Measurements from ENCODE around the gene CASP2. TPM values are rescaled to one million over a fixed set of nuclear protein-coding genes. Genes with fewer than 3 reads are reported as not detected.

The CASP2 gene
- total and polyA plus RNA-seq, 2 of the 13 experiments (the other 11 are each of a cell fraction or from before 2014, with no cell fraction given): 10.2 to 13.7 TPM

DNA sequence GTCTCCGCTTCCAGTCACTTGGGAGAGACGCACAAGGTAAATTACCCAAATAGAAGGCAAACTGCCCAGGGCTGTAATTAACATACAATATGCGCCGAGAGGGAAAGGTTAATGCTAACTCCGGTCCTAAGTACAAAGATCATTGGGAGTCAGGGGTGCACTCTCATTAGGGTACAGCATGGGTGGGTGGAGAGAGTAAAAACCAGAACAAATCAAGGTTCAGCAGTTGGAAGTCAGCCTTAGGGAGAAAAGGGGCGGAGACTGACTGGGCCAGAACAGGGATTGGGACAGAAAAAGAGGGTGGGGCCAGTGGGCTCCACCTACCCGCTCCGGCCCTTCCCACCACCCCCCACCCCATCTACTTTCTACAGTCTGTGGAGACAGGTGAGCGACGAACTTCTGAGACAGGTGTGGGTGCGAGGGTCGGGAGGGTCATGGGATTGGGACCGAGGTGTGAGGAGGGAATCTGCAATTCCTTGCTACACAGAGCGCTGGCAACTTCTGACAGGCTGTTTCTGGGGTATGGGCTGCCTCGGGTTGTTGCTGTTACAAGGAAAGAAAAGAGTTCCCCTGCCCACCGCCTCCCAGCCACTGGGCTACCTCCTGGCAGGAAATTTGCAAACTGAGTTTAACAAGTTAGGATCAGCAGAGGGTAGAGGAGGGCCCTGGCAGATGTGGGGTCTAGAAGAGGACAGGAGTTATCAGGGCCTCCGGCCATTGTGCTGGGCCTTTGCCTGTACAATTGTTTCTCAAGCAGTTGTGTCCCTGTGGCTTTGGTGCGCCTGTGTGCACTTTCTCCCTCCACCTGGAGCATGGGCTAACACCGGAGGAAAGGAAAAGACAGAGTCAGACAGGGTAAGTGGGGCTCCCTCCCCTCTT, 3.3 kb upstream of the CASP2 start, which contains the start of gene TMEM139 (continued):
- TF ChIP-seq, protein P1, sequence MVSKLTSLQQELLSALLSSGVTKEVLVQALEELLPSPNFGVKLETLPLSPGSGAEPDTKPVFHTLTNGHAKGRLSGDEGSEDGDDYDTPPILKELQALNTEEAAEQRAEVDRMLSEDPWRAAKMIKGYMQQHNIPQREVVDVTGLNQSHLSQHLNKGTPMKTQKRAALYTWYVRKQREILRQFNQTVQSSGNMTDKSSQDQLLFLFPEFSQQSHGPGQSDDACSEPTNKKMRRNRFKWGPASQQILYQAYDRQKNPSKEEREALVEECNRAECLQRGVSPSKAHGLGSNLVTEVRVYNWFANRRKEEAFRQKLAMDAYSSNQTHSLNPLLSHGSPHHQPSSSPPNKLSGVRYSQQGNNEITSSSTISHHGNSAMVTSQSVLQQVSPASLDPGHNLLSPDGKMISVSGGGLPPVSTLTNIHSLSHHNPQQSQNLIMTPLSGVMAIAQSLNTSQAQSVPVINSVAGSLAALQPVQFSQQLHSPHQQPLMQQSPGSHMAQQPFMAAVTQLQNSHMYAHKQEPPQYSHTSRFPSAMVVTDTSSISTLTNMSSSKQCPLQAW (CRISPR knock-in tag; IDR thresholded peaks at IDR 0.05): peak; percentile 45; the same call in 1 of the 2 replicates
- TF ChIP-seq SCMH1 (CRISPR knock-in tag; IDR thresholded peaks at IDR 0.05; ENCODE audit: borderline replicate concordance) (no peak), XRCC5 (optimal IDR thresholded peaks at IDR 0.05; ENCODE audit: low read length) (peak; percentile 38), HDAC1 (CRISPR knock-in tag; IDR thresholded peaks at IDR 0.05) (no peak), NR2F2 (IDR thresholded peaks at IDR 0.05; ENCODE audit: borderline replicate concordance, low read depth) (peak; percentile 27; the same call in 1 of the 2 replicates), SOX13 (IDR thresholded peaks at IDR 0.05) (no peak), SOX13 (CRISPR knock-in tag; conservative IDR thresholded peaks at IDR 0.05 in 1 of 2, IDR thresholded peaks at IDR 0.05 in 1 of 2) (0 out of 4 replicates have a peak, but pooled peaks of 1 of the 2 experiments have one; percentile 54), ZSCAN25 (CRISPR knock-in tag; IDR thresholded peaks at IDR 0.05) (peak; percentile 57; the same call in 1 of the 2 replicates), BORCS8-MEF2B (CRISPR knock-in tag; IDR thresholded peaks at IDR 0.05) (0 out of 2 replicates have a peak, but pooled peaks have one; percentile 2), SIN3A (IDR thresholded peaks at IDR 0.05; ENCODE audit: borderline replicate concordance, low read depth, low read length) (peak; percentile 47; the same call in 1 of the 2 replicates), HNF4G (IDR thresholded peaks at IDR 0.05; ENCODE audit: borderline replicate concordance, low read depth, low read length) (peak; percentile 84), HNF4G (CRISPR knock-in tag; IDR thresholded peaks at IDR 0.05; ENCODE audit: borderline replicate concordance, low read depth) (0 out of 2 replicates have a peak, but pooled peaks have one; percentile 23), ZNF7 (CRISPR knock-in tag; IDR thresholded peaks at IDR 0.05) (no peak), ERF (CRISPR knock-in tag; IDR thresholded peaks at IDR 0.05) (peak; percentile 39; the same call in 1 of the 2 replicates), BHLHE40 (IDR thresholded peaks at IDR 0.05; ENCODE audit: low read length) (no peak), IKZF4 (CRISPR knock-in tag; IDR thresholded peaks at IDR 0.05; ENCODE audit: borderline replicate concordance, low read depth, not compliant biosample characterization) (no peak), ZEB1 (IDR thresholded peaks at IDR 0.05; ENCODE audit: insufficient replicate concordance, low read depth) (peak; percentile 82), PITX1 (CRISPR knock-in tag; IDR thresholded peaks at IDR 0.05) (peak; percentile 78), SOX5 (CRISPR knock-in tag; IDR thresholded peaks at IDR 0.05; ENCODE audit: borderline replicate concordance) (peak; percentile 80), HMG20B (CRISPR knock-in tag; conservative IDR thresholded peaks at IDR 0.05) (0 out of 2 replicates have a peak, but pooled peaks have one; percentile 34), ZNF383 (CRISPR knock-in tag; IDR thresholded peaks at IDR 0.05; ENCODE audit: borderline replicate concordance) (no peak), MXI1 (IDR thresholded peaks at IDR 0.05; ENCODE audit: borderline replicate concordance, low read depth, low read length) (peak; percentile 54; the same call in 1 of the 3 replicates), CREM (IDR thresholded peaks at IDR 0.05) (0 out of 2 replicates have a peak, but pooled peaks have one; percentile 24), CREM (CRISPR knock-in tag; IDR thresholded peaks at IDR 0.05) (no peak)
- TF ChIP-seq, protein P2, sequence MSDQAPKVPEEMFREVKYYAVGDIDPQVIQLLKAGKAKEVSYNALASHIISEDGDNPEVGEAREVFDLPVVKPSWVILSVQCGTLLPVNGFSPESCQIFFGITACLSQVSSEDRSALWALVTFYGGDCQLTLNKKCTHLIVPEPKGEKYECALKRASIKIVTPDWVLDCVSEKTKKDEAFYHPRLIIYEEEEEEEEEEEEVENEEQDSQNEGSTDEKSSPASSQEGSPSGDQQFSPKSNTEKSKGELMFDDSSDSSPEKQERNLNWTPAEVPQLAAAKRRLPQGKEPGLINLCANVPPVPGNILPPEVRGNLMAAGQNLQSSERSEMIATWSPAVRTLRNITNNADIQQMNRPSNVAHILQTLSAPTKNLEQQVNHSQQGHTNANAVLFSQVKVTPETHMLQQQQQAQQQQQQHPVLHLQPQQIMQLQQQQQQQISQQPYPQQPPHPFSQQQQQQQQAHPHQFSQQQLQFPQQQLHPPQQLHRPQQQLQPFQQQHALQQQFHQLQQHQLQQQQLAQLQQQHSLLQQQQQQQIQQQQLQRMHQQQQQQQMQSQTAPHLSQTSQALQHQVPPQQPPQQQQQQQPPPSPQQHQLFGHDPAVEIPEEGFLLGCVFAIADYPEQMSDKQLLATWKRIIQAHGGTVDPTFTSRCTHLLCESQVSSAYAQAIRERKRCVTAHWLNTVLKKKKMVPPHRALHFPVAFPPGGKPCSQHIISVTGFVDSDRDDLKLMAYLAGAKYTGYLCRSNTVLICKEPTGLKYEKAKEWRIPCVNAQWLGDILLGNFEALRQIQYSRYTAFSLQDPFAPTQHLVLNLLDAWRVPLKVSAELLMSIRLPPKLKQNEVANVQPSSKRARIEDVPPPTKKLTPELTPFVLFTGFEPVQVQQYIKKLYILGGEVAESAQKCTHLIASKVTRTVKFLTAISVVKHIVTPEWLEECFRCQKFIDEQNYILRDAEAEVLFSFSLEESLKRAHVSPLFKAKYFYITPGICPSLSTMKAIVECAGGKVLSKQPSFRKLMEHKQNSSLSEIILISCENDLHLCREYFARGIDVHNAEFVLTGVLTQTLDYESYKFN (CRISPR knock-in tag; conservative IDR thresholded peaks at IDR 0.05): peak; percentile 80
